GM21576 (cell line): Measurements from ENCODE around the gene ZBTB5.
"Not testable (repeated sequence)": the region's sequence is repeated elsewhere in the genome, so short reads cannot be mapped to it uniquely, and the experiment has no call there.

Experiments
- ATAC-seq: cut with Tn5 transposase; IDR thresholded peaks from one replicate; pipeline ENCODE4 v1.9.1; 2021; ENCODE audit warnings: mild to moderate bottlenecking, moderate library complexity; ENCODE audit not compliant: unreplicated experiment

The ZBTB5 gene

DNA sequence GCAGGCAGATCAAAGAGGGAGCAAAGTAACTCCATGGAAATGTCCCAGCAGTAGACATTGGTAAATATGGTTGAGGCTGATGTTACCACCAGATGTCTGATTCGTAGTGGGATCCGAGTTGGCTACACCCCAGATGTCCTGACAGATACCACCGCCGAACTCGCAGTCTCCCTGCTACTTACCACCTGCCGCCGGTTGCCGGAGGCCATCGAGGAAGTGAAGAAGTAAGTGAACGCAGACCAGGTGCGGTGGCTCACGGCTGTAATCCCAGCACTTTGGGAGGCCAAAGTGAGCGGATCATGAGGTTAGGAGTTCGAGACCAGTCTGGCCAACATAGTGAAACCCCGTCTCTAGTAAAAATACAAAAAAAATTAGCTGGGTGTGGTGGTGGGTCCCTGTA, 38.8 kb downstream of the ZBTB5 start:
- not testable (repeated sequence) for ATAC-seq

DNA sequence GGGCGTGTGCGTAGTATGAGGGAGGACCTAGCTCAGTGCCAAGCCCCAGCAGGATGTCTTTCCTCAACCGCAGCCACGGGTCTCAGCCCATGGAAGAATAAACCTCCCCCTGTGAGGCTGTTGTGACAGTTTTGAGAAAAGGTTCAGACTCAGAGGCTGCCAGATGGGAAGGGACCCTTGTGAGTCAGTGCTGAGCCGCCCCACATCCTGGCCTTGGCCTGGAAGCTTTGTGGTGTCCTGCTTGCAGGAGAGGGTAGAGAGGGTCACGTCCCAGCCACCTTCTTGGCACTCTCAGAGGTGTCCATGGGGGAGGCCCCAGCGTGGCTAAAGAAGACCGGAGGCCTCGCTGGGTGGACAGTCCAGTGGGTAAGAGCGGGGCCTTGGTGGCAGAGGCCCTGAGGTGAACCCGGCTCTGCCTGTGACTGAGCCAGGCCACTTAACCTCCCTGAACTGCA, 39.9 kb downstream of the ZBTB5 start:
- ATAC-seq: no peak

DNA sequence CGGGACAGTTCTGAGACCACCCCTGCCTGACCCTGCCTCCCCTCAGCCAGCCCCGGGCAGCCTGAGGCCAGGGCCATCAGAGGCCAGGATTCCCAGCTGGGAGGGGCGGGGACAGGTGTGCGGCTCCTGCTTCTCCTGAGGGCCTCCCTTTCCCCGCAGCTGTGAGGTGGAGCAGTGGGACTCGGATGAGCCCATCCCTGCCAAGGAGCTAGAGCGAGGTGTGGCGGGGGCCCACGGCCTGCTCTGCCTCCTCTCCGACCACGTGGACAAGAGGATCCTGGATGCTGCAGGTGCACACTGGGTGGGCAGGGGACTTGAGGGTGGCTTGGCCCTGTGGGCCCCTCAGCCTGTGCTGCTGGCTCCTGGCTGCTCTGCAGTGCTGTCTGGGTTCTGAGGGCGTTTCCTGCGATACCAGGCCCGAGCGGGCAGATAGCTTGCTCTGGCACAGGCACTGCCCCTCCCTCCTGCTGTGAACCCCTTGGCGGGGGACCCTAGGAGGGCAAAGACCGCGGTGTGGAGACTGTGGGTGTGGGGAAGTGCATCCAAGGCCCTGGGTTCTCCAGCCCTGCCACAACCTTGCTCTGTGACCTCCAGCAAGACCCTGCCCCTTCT, 40.5 kb downstream of the ZBTB5 start:
- no peak for ATAC-seq

DNA sequence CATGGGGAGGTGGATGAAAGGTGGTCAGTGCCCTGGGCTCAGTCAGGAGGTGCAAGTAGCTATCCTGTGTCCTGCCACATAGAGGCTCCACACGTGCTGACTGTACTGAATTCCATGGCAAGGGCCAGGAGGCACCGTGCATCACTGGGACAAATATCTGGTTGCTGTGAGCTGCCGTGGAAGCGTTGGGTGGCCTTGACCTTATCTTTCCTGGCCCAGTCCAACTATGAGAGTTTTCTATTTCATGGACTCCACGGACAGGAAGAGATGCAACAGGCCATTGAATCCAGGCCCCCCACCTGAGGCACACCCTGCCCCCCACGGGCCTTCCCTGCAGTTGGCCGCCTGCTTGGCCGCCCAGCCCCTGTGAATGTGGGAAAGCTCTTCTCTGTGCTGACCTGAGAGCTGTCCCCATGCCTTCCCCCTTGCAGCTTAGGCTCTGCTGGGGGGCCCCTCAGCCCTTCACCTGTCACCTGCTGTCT, 41.0 kb downstream of the ZBTB5 start:
- no peak for ATAC-seq

- no peak for ATAC-seq
These were observed 41.7 kb downstream of the ZBTB5 start for GRCh38 chr9:37423508-37423907.

DNA sequence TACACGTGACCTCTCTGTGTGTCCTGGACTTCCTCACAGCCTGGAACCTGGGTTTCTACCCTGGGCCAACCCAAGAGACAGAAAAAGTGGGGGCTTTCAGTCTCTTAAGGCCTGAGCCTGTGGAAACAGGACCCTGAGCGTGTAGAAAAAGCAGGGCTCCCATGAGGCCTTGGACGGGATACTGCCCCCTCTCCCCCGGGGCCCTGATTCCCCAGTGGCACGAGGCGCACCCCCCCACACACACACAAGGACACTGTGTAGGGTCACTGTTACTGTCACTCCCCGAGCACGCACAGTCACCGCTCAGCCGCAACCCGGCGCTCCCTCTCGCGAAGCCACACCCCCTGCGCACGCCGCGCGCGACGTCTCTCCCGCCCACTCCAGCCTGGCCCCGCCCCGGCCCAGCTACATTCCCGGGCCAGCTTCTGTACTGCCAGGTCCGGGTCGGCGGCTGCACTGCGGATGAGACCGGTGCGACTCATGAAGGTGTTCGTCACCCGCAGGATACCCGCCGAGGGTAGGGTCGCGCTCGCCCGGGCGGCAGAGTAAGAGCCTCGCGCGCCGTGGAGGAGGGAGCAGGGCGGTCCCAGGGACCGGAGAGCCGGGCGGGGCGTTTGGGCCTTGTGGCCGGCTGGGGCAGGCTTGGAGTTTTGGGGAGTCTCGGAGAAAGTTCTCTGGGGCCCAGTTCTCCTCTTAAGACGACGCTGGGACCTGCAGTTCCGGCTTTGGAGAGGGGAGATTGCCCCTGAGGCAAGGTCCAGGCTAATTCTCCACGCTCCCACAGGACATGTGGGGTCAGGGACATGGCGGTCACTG, 42.8 kb downstream of the ZBTB5 start, which contains the start of gene GRHPR:
Gene GRHPR, plus strand, starts transcription at position 408 of the 816 bp plus-strand sequence. Its CDS starts 55 bp downstream, at position 463.
- peak; percentile 92 for ATAC-seq

DNA sequence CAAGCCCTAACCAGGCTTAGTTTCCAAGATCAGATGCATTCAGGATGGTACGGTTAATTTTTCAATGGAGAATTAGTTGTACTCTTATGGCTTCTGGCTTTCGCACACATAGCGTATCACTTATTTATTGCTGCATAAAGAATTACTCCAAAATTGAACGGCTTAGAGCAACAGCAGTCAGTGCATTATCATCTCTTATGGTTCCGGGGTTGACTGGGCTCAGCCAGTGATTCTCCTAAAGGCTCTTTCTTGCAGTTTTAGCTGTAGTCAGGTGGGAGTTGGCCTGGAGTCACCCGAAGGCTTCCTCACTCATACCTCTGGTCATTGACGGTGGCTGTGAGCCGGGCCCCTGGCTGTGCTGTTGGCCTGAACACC, 43.3 kb downstream of the ZBTB5 start:
- peak; percentile 25 for ATAC-seq

DNA sequence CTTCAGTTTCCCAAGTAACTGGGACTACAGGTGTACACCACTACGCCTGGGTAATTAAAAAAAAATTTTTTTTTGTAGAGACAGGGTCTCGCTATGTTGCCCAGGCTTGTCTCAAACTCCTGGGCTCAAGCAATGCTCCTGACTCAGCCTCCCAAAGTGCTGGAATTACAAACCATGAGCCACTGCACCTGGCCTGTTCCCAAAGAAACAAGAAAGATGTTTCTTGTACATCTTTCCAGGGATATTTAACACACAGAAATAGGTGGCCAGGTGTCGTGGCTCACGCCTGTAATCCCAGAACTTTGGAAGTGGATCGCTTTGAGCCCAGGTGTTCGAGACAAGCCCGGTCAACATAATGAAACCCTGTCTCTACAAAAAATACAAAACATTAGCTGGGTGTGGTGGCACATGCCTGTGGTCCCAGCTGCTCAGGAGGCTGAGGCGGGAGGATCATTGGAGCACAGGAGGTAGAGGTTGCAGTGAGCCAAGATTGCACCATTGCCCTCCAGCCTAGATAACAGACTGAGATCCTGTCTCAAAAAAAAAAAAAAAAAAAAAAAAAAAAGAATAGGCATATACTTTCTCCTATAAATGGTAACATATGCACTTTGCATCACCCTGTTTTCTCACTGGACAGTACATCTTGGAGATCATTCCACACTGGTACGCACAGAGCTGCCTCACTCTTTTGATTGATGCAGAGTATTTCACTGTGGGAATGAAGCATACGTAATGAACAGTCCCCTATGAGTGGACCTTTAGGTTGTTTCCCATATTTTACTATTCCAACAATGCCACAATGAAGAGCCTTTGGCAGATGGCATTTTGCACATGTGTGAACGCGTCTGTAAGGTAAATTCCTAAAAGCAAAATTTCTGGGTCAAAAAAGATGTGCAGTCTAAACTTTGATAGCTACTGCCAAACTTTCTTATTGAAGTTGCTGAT, 44.7 kb downstream of the ZBTB5 start:
- no peak for ATAC-seq

DNA sequence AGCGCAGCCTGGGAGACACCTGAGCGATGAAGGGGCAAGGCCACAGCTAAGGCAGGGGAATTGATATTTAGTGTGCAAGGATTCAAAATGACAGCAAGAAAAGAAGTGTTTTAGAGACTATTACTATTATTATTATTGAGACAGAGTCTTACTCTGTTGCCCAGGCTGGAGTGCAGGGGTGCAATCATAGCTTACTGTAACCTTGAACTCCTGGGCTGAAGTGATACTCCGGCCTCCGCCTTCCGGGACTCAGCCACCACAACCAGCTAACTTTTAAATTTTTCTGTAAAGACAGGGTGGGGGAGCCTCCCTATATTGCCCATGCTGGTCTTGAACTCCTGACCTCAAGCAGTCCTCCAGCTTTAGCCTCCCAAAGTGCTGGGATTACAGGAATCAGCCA, 46.0 kb downstream of the ZBTB5 start:
- ATAC-seq: no peak

DNA sequence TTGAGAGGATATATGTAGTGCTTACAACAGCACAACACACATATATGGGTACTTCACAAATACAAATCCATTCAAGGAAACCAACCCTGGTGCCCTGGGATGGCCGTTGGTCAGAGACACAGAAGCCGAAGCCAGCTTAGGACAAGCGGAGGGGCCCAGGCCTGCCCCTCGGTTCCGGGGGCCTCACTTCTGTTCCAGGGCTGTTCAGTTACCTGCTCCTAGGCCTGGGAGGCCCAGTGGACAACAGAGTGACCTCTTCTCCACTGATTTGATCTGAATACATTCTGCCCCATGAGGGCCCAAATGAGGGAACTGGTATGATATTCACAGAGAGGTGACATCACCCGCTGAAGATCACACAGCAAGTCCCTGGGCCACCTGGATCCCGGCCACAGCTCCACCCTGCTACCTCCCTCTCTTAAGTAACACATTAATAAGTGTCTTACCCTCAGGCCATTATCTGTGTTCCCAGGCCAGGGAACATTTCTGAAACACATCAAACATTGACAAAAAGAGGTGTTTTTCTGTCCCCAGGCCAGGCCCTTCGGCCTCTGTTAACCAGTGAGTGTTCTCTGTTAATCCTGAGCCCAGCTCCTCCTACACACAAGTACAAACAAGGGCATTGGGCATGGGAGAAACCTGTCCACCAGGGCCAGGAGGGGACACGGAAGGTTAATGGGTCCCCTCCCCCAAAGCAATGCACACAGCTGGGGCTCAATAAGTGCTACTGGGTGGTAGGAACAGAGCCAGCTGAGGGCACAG, 47.2 kb downstream of the ZBTB5 start:
- no peak for ATAC-seq

DNA sequence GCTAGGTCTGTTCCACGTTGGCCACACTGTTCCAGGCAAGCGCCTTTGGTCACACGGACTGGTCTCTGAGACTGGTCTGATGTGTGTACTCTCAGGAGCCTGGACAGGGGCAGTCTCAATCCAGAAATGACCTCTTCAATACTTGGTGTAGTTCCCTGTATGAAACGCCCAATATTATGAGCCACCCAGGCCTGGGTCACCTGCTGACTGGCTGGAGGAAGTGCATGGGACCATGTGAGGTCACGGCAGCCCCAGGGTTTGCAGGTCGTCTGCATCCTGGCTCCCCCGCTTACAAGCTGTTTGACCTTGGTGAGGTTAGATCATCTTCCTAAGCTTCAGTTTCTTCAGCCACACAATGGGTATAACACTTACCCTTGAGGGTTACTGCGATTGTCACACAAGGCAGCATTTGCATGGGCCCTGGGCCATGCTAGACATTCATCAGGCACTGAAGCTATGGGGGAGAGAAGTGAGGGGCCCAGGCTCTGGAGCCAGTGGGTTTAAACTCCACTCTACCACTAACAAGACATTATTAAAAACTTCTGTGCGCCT, 47.9 kb downstream of the ZBTB5 start:
- ATAC-seq: no peak

- ATAC-seq: no peak
These were observed 50.1 kb downstream of the ZBTB5 start for GRCh38 chr9:37415011-37415719.

GRCh38 chr9:37414503-37414943, 50.7 kb downstream of the ZBTB5 start:
- no peak for ATAC-seq

- ATAC-seq: no peak
These were observed 51.9 kb downstream of the ZBTB5 start for GRCh38 chr9:37413311-37413710.

GRCh38 chr9:37412431-37413151, 52.7 kb downstream of the ZBTB5 start:
- ATAC-seq: no peak

- peak; percentile 26 for ATAC-seq
These were observed 54.1 kb downstream of the ZBTB5 start for GRCh38 chr9:37410969-37411785.

GRCh38 chr9:37410354-37410861, 54.8 kb downstream of the ZBTB5 start:
- no peak for ATAC-seq
